ENCODE results near the gene MAP4K2. TPM values are rescaled to one million over a fixed set of nuclear protein-coding genes. Genes with fewer than 3 reads are reported as not detected.
A peak's percentile ranks its signal among the peaks of the same experiment; 100 is the strongest.

MAP4K2 gene
- total RNA-seq, 1 experiment from 2014 or later = 24.7 TPM

DNA sequence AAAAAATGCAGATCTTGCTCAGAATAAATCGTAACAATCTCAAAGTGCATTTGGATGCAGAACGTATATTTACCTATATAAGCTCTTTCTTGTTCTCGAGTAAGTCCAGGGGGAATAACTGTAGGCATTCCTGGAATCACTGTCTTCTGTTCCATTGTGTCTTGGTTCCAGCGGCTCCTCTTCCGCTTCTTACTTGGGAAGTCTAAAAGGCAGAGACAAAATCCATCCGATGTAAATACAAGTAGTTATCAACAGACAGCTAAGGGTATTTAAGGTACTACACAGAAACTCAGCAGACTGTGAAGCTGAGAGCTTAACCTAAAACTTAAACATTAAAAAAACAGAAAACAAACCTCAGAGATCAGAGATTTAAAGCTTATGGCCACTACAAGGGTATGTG is 26.6 kb downstream of the MAP4K2 start:
- Histone ChIP-seq H3K79me2 (ENCODE audit: insufficient read depth, low read length) (peaks cover 26% of the 10 kb centered on the region), H4K5ac (ENCODE audit: insufficient read length, low read depth, low read length) (no peak overlapping the region), H3K56ac (ENCODE audit: insufficient read length, low read depth, low read length) (no peak overlapping the region), H3K27me3 (ENCODE audit: insufficient read depth, low read length) (no peaks in the 10 kb centered on the region), H3K9me3 (ENCODE audit: control insufficient read depth, low read depth, low read length) (no peaks in the 10 kb centered on the region), H2BK120ac (ENCODE audit: low read depth, low read length, poor library complexity, severe bottlenecking) (no peak overlapping the region), H3K79me1 (ENCODE audit: insufficient read depth, low read depth, low read length, poor library complexity, severe bottlenecking) (peaks cover 7% of the 10 kb centered on the region), H3T11ph (ENCODE audit: low read length) (no peak overlapping the region), H3K9ac (ENCODE audit: extremely low read depth, insufficient read length, low read length) (no peak overlapping the region), H3K27ac (ENCODE audit: insufficient read length, low read depth, low read length) (no peak overlapping the region), H2AFZ (ENCODE audit: low read length) (no peak overlapping the region), H4K91ac (ENCODE audit: insufficient read length, low read depth, low read length) (no peak overlapping the region), H3K4ac (ENCODE audit: low read depth, low read length) (no peak overlapping the region), H3K18ac (ENCODE audit: insufficient read length, low read depth, low read length) (no peak overlapping the region), H2BK5ac (ENCODE audit: insufficient read length, low read length) (no peak overlapping the region), H3K4me2 (ENCODE audit: insufficient read depth, insufficient read length, low read length) (peak overlapping the region; percentile 81), H3K4me1 (ENCODE audit: insufficient read depth, low read length) (no peaks in the 10 kb centered on the region), H2BK15ac (ENCODE audit: low read depth, low read length) (no peak overlapping the region), H4K8ac (replicated peaks; ENCODE audit: insufficient read length, low read depth, low read length) (no peak overlapping the region), H3K23me2 (ENCODE audit: insufficient read length, low read depth, low read length, poor library complexity, severe bottlenecking) (no peaks in the 10 kb centered on the region), H4K20me1 (ENCODE audit: control insufficient read depth, insufficient read depth, insufficient read length) (peaks cover under 1% of the 10 kb centered on the region), H3K23ac (ENCODE audit: insufficient read length, low read depth, low read length) (no peak overlapping the region), H2AK5ac (ENCODE audit: insufficient read length, low read length) (no peak overlapping the region), H2BK12ac (ENCODE audit: insufficient read length, low read depth, low read length) (no peak overlapping the region), H3K14ac (ENCODE audit: insufficient read depth, low read length) (no peak overlapping the region), H2BK20ac (ENCODE audit: low read depth, low read length, poor library complexity, severe bottlenecking) (no peak overlapping the region)
- Mint-ChIP-seq H3K9me3 (no peaks in the 10 kb centered on the region; a peak in 1 of 5 replicates), H3K36me3 (ENCODE audit: insufficient read depth in 1 of 3, low read depth in 3 of 3) (peaks cover 56 to 65% (median 62%) of the 10 kb centered on the region in 3 experiments), H3K4me1 (peaks cover 21 to 35% of the 10 kb centered on the region in 2 experiments), H3K4me3 (peak overlapping the region; percentile 90 to 95), H3K27me3 (ENCODE audit: low read depth) (no peaks in the 10 kb centered on the region), H3K27ac (peak overlapping the region in 2 of 3 experiments; percentile 10 to 89; a peak in 2 of 7 replicates)
- TF ChIP-seq CTCF (conservative IDR thresholded peaks at IDR 0.05) = no peak
- no peak for DNase-seq
- no CpG with 5 or more reads among the region's 6 CpGs for WGBS (ENCODE audit: extremely low coverage, insufficient read length, low lambda C conversion rate)

Measured in H9 (cell line).